HepG2 (cell line): ENCODE measurements around the gene NUF2.

Experiments
- BRD4 ChIP-seq: sonication (generic); formaldehyde crosslinking; IDR thresholded peaks from 2 replicates; pipeline ENCODE4 v1.4.0; 2020; ENCODE audit warnings: missing genetic modification reagents
- CBFB ChIP-seq: sonication (generic); formaldehyde crosslinking; IDR thresholded peaks from 2 replicates; pipeline ENCODE4 v1.4.0; 2020; ENCODE audit warnings: missing genetic modification reagents
- CTCF ChIP-seq: sonication (generic); formaldehyde crosslinking; IDR thresholded peaks from 2 replicates; pipeline ENCODE4 v1.5.0; 2020; ENCODE audit warnings: mild to moderate bottlenecking, missing genetic modification reagents, moderate library complexity
- PHF21A ChIP-seq: sonication (generic); formaldehyde crosslinking; IDR thresholded peaks from 2 replicates; pipeline ENCODE4 v1.5.0; 2020; ENCODE audit warnings: mild to moderate bottlenecking, missing genetic modification reagents
- POLR2AphosphoS5 ChIP-seq: IDR thresholded peaks from 2 replicates; pipeline ENCODE4 v1.6.1; 2012; ENCODE audit warnings: low read depth, low read length
- SIN3B ChIP-seq: fragments of 150-350 bp; IDR thresholded peaks from 2 replicates; pipeline ENCODE4 v1.6.1; 2014; ENCODE audit warnings: low read length
- ZEB1 ChIP-seq: IDR thresholded peaks from 2 replicates; pipeline ENCODE4 v1.6.1; 2012; ENCODE audit warnings: mild to moderate bottlenecking, low read depth, inconsistent platforms; ENCODE audit not compliant: insufficient replicate concordance
- ZNF12 ChIP-seq: sonication (generic); formaldehyde crosslinking; IDR thresholded peaks from 2 replicates; pipeline ENCODE4 v1.5.0; 2020; ENCODE audit warnings: missing genetic modification reagents
- ZNF570 ChIP-seq: sonication (generic); formaldehyde crosslinking; IDR thresholded peaks from 2 replicates; pipeline ENCODE4 v1.4.0; 2020; ENCODE audit warnings: mild to moderate bottlenecking, missing genetic modification reagents, borderline replicate concordance
- ZNF576 ChIP-seq: sonication (generic); formaldehyde crosslinking; IDR thresholded peaks from 2 replicates; pipeline ENCODE4 v1.4.0; 2020; ENCODE audit warnings: mild to moderate bottlenecking, missing genetic modification reagents
- ZNF740 ChIP-seq: sonication (generic); formaldehyde crosslinking; IDR thresholded peaks from 2 replicates; pipeline ENCODE4 v1.4.0; 2020; ENCODE audit warnings: missing genetic modification reagents
- ZNF773 ChIP-seq: sonication (generic); formaldehyde crosslinking; IDR thresholded peaks from 2 replicates; pipeline ENCODE4 v1.4.0; 2020; ENCODE audit warnings: missing genetic modification reagents, borderline replicate concordance

- TF ChIP-seq POLR2AphosphoS5: no peak
- no peak for TF ChIP-seq SIN3B
- TF ChIP-seq PHF21A (CRISPR knock-in tag): no peak
- no peak for TF ChIP-seq CBFB (CRISPR knock-in tag)
- TF ChIP-seq ZNF570: no peak
- no peak for TF ChIP-seq ZNF12 (CRISPR knock-in tag)
- no peak for TF ChIP-seq ZNF773 (CRISPR knock-in tag)
- no peak for TF ChIP-seq ZNF740 (CRISPR knock-in tag)
- TF ChIP-seq BRD4: no peak
- no peak for TF ChIP-seq CTCF (CRISPR knock-in tag)
- no peak for TF ChIP-seq ZNF576 (CRISPR knock-in tag)
- TF ChIP-seq ZEB1: no peak
Observed at GRCh38 chr1:163278602-163279001, 43.2 kb upstream of the NUF2 start.
